Left renal cortex interstitium (tissue), 4 donors: ENCODE results near the gene UNC50. TPM values are rescaled to one million over a fixed set of nuclear protein-coding genes. Genes with fewer than 3 reads are reported as not detected.

Experiments used
- DNase-seq, 4 donors: peaks; one replicate each; pipeline ENCODE4 v3.0.0-alpha.2; 2013; ENCODE audit warnings: low read depth in 4 of 4, low spot score in 2 of 4, missing footprints in 1 of 4
- polyA plus RNA-seq, 4 donors: library from polyadenylated mRNA; unstranded; fragments of 120-200 nt; gene quantifications; one replicate each; pipeline ENCODE4 v1.2.1, GENCODE V29; 2013; ENCODE audit not compliant: insufficient read length in 4 of 4

The UNC50 gene
- polyA plus RNA-seq, 4 donors = 66.1 to 80.6 (median 71.8) TPM

- no peak for DNase-seq
Measured at GRCh38 chr2:98607104-98607503, 1.3 kb upstream of the UNC50 start.

DNA sequence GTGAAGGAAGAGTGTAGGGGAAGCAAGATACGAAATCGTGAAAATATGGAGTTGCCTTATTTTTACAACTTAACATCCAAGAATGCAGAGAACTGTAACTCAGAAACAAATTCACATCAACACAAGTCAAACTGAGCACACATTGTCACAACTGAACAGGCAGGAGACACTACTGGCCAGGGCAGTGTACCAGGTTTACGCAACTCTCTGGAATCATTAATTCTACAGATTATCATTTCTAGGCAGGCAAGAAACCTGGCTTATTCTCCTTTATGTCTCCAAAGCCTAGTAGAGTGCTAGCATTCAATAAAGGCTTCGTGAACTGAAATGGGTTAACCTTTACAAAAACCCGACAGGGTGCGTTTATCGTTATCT, 661 bp upstream of the UNC50 start:
- no peak for DNase-seq

GRCh38 chr2:98608962-98609604, 694 bp downstream of the UNC50 start:
- DNase-seq = peak in 3 of 4 donors; percentile 15 to 37 (median 24)

DNA sequence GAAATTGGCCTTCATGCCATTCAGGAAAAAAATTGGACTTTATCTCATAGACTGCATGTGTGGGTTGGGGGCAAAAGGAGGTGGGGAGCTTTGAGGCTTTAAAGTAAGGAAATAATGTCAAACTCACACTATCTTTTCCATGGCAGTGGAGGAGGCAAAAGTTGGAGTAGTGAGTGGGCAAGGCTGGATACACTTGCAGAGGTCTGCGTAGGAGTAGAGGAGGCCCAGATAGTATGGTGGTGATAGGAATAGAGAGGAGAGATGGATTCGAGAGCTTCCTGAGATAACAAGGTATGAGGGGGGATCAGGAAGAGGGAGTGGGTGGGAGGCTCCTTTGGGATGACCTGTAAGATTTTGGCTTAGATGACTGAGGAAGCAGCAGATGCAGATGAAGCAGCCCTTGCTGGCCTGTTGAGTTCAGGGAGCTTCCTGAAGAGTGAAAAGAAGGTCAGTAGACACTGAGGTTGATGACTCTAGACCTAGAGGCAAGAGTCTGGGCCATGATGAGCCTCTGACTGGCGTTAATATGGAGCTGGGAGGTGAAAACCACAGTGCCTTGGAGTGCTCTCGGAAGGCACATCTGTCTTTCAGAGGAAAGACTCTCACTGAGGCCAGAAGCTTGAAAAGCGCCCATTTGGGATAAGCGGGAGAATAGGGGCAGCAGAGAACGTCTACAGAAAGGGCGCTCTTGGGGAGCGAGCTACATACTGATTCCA, 5.8 kb downstream of the UNC50 start:
- no peak for DNase-seq

GRCh38 chr2:98615481-98615880, 7.1 kb downstream of the UNC50 start:
- no peak for DNase-seq

DNA sequence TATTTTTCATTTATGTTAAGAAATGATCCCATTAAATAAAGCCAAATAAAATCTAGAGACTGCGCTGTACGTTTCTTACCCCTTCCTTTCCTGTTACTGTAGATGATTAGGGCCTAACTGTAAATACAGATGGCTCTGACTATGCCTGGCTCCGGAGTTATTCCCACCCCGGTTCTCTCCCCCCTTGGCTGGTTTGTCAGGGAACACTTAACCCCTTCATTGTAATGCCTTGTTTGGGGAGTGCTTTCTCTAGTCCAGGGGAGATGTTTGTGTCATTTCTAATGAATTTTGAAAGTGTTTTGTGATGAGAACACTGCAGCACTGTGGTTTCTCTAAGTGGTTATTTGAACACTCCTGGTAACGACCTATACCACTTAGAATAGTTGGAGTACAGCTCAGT, 8.8 kb downstream of the UNC50 start:
- DNase-seq = no peak

DNA sequence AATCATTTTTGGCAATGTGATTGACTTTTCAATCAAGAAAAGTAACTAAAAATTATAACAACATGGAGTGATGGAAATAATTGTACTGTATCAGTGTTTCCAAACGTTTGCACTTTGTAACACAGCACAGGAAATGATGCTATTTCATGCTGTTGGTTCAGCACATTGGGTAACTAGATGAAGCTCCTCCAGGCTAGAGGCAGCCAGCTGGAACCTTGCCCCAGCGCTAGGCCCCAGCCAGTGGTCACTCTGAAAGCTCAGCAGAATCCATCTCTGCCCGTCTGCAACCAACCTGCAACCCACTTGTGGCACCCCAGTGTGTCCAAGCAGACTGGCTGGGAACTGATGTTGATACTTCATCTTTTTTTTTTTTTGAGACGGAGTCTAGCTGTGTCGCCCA, 15.3 kb downstream of the UNC50 start:
- DNase-seq = no peak

- DNase-seq = no peak
Measured at GRCh38 chr2:98632351-98632750, 24.0 kb downstream of the UNC50 start.

DNA sequence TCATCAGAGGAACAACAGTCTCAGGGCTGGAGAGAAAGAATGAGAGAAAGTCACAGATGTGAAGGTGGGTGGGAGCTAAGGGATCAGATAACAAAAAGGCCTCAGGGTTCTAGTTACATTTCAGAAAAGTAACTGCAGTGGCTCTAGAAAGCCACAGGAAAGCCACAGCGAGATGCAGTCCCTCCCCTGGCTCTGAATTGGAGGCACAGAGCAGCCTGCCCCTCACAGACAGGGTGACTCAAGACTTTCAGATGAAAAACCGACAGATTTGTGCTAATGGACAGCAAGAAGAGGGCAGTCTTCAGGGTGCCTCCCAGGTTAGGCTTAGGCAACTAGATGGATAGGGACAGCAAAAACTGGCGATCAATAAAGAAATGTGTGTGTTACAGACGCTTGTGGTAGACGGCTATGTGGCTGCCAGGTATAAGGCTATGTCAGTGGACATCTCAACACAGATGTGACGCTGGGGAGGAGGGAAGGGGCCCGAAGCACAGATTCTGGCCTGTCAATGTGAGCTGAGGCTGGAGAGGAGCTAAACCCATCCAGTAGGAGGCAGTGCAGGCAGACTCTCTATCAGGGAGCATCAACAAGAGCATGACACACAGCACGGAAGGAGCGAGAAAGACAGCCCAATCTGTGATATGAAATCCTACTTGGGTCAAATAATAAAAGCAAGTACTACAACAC, 26.2 kb downstream of the UNC50 start:
- DNase-seq = no peak

DNA sequence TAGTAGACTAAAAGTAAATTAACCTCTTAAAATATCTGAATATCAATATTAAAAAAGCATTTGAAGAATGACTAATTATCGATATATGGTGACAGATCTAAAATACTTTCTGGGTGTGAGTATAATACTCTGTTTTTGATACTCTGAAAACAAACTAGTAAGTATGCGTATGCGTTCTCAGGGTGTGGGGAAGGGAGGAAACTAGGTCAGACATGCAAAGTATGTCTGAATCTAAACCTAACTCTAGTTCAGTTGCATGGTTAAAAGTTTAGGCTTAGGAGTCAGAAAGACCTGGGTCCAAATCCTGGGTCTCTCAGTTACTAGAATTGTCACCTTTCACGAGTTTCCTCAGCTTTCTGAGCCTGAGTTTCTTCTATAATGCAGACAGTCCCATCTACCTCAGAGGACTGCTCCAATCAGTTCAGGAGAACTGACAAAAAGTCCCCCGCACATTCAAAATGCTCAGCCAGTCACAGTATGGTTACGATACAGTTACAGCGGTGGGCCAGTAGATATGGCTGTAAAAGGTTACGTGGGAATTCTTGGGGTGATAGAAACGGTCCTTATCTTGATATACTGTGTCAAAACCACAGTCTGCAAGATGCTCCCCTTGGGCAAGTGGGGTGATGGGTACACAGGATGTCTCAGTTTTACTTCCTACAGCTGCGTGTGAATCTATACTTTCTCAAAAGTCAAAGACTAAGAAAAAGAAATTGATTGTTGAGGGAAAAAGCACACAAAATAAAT, 29.2 kb downstream of the UNC50 start:
- no peak for DNase-seq

GRCh38 chr2:98643496-98644100, 35.2 kb downstream of the UNC50 start:
- no peak for DNase-seq

GRCh38 chr2:98647636-98648035, 39.2 kb downstream of the UNC50 start:
- DNase-seq = no peak

- no peak for DNase-seq
Measured at GRCh38 chr2:98648451-98648850, 40.1 kb downstream of the UNC50 start.

GRCh38 chr2:98649135-98649991, 41.0 kb downstream of the UNC50 start:
- peak; percentile 61 to 71 (median 64) for DNase-seq

DNA sequence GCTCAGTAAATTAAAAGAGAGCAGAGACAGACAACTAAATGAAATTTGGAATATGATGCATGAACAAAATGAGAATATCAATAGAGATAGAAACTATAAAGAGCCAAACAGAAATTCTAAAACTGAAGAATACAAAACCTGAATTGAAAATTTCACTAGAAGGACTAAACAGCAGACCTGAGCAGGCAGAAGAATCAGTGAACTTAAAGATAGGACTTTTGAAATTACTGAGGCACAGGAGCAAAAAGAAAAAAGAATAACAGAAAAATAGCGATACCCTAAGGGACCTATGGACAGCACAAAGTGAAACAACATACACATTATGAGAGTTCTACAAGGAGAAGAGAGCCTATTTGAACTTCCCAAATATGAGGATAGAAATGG, 41.6 kb downstream of the UNC50 start:
- DNase-seq = no peak

GRCh38 chr2:98650998-98651397, 42.6 kb downstream of the UNC50 start:
- no peak for DNase-seq

DNA sequence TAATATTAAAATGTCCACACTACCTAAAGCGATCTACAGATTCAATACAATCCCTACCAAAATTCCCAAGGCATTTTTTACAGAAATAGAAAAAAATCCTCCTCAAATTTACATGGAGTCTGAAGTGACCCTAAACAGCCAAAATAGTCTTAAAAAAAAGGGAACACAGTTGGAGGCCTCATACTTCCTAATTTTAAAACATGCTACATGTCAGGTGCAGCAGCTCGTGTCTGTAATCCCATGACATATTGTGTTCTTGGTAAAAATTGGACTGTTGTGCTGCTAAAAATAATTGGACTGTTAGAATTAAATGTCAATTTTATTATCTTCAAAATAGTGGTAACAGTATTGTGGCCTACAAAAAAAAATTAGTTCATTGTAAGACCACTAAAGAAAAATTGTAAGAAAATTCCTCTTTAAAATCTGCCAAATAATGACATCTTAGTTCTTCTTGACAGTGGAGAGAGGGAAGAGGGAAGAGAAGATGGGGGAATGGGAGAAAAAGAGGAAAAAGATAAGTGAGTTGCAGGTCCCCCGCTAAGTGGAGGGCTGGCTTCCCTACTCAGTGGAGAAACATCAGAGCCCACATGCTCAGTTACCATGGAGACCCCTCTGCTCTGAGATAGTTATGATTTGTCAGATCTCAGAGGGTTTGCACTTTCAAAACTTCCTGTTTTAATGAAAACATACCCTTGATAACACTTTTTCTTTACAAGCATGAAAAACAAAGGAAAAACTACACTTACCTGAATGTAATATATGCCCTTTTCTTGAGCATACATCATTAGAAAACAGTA, 46.5 kb downstream of the UNC50 start:
- DNase-seq = no peak

DNA sequence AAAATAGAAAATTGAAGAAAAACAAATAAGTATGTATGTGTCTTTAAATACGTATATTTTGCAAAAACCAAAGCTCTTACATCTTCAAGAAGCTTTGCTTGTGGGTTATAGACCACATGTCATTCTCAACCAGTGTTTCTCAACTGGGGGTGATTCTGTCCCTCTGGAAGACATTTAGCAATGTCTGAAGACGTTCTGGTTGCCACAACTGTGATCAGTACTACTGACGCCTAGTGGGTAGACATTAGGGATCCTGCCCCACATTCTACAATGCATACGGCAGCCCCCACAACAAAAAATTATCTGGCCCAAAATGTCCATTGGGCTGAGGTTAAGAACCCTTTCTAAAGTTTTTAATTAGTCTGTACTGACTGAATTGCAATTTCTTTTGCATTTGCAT, 48.4 kb downstream of the UNC50 start:
- no peak for DNase-seq
